GM23338 (cell line): ENCODE measurements around the gene TMEM190. TPM values are rescaled to one million over a fixed set of nuclear protein-coding genes. Genes with fewer than 3 reads are reported as not detected.

Source experiments
- ATAC-seq: fragments of 200-7000 bp; cut with Tn5 transposase; 3 replicates; pipeline ENCODE4 v1.9.1; 2020
- DNase-seq: peaks from one replicate; pipeline ENCODE4 v3.0.0-alpha.2; 2015; ENCODE audit warnings: low spot score
- H2AFZ ChIP-seq: fragments of 200-600 bp; sonication (generic); 2 replicates; pipeline ENCODE4 v1.8.0; 2016; ENCODE audit warnings: antibody characterized with exemption, mild to moderate bottlenecking, moderate library complexity
- H3F3A ChIP-seq: fragments of 200-600 bp; sonication (generic); replicated peaks from 2 replicates; pipeline ENCODE4 v1.8.0; 2017; ENCODE audit warnings: antibody characterized with exemption, mixed run types, low read depth
- H3K27ac ChIP-seq: fragments of 200-600 bp; sonication (generic); 2 replicates; pipeline ENCODE4 v1.6.1; 2016; ENCODE audit warnings: low read depth
- H3K27me3 ChIP-seq: fragments of 200-600 bp; sonication (generic); 2 replicates; pipeline ENCODE4 v1.8.0; 2016; ENCODE audit warnings: mild to moderate bottlenecking, mixed run types, moderate library complexity; ENCODE audit not compliant: insufficient read depth
- H3K36me3 ChIP-seq: fragments of 200-600 bp; sonication (generic); 2 replicates; pipeline ENCODE4 v1.8.0; 2016; ENCODE audit warnings: mild to moderate bottlenecking; ENCODE audit not compliant: insufficient read depth
- H3K4me1 ChIP-seq: fragments of 200-600 bp; sonication (generic); 2 replicates; pipeline ENCODE4 v1.8.0; 2016; ENCODE audit warnings: mild to moderate bottlenecking, moderate library complexity; ENCODE audit not compliant: insufficient read depth
- H3K4me2 ChIP-seq: fragments of 200-600 bp; sonication (generic); 2 replicates; pipeline ENCODE4 v1.7.1; 2017; ENCODE audit warnings: mixed run types
- H3K4me3 ChIP-seq: fragments of 200-600 bp; sonication (generic); 2 replicates; pipeline ENCODE4 v1.6.1; 2016; ENCODE audit warnings: mixed run types
- H3K79me2 ChIP-seq: fragments of 200-600 bp; sonication (generic); replicated peaks from 2 replicates; pipeline ENCODE4 v1.8.0; 2017; ENCODE audit warnings: mild to moderate bottlenecking; ENCODE audit not compliant: insufficient read depth
- H3K9me2 ChIP-seq: fragments of 200-600 bp; sonication (generic); 2 replicates; pipeline ENCODE4 v1.8.0; 2017; ENCODE audit not compliant: insufficient read depth
- H4K20me1 ChIP-seq: fragments of 200-600 bp; sonication (generic); replicated peaks from 2 replicates; pipeline ENCODE4 v1.8.0; 2017; ENCODE audit warnings: mild to moderate bottlenecking; ENCODE audit not compliant: insufficient read depth
- H3K27ac Mint-ChIP-seq: 2 replicates; pipeline ENCODE4 v1.8.0; 2020; ENCODE audit warnings: inconsistent platforms, mild to moderate bottlenecking, moderate library complexity, mixed read lengths
- H3K27me3 Mint-ChIP-seq: 3 replicates; pipeline ENCODE4 v1.8.0; 2022; ENCODE audit warnings: low read depth, mild to moderate bottlenecking, moderate library complexity, mixed read lengths, inconsistent platforms; ENCODE audit not compliant: insufficient read depth, poor library complexity
- H3K36me3 Mint-ChIP-seq: 3 replicates; pipeline ENCODE4 v1.8.0; 2021; ENCODE audit warnings: low read depth, mild to moderate bottlenecking, inconsistent platforms, moderate library complexity, mixed read lengths
- H3K4me1 Mint-ChIP-seq: 3 replicates; pipeline ENCODE4 v1.8.0; 2020; ENCODE audit warnings: mild to moderate bottlenecking, inconsistent platforms, mixed read lengths
- H3K4me3 Mint-ChIP-seq: 3 replicates; pipeline ENCODE4 v1.8.0; 2021; ENCODE audit warnings: moderate library complexity, mild to moderate bottlenecking, inconsistent platforms, mixed read lengths
- H3K9me3 Mint-ChIP-seq: 3 replicates; pipeline ENCODE4 v1.8.0; 2020; ENCODE audit warnings: moderate library complexity, mild to moderate bottlenecking, inconsistent platforms, mixed read lengths
- CREB1 ChIP-seq: fragments of 250-450 bp; sonication (Bioruptor Pico); IDR thresholded peaks from 2 replicates; pipeline ENCODE4 v1.5.0; 2020; ENCODE audit warnings: low read depth, mild to moderate bottlenecking, moderate library complexity
- EZH2 ChIP-seq: fragments of 200-600 bp; sonication (generic); IDR thresholded peaks from one replicate; pipeline ENCODE4 v1.8.0; 2017; ENCODE audit warnings: antibody characterized with exemption, mild to moderate bottlenecking, low read depth; ENCODE audit not compliant: unreplicated experiment
- EZH2phosphoT487 ChIP-seq: fragments of 200-600 bp; sonication (generic); IDR thresholded peaks from one replicate; pipeline ENCODE4 v1.8.1; 2018; ENCODE audit warnings: antibody characterized with exemption; ENCODE audit not compliant: unreplicated experiment
- JUNB ChIP-seq: IDR thresholded peaks from one replicate; pipeline ENCODE4 v1.6.1; 2016; ENCODE audit warnings: antibody characterized with exemption; ENCODE audit not compliant: unreplicated experiment
- NANOG ChIP-seq: IDR thresholded peaks from 2 replicates; pipeline ENCODE4 v1.6.1; 2016; ENCODE audit warnings: antibody characterized with exemption, borderline replicate concordance
- POLR2AphosphoS5 ChIP-seq: IDR thresholded peaks from 2 replicates; pipeline ENCODE4 v1.6.1; 2016; ENCODE audit warnings: antibody characterized with exemption, low read depth
- STAT1 ChIP-seq: IDR thresholded peaks from one replicate; pipeline ENCODE4 v1.6.1; 2016; ENCODE audit warnings: antibody characterized with exemption; ENCODE audit not compliant: unreplicated experiment
- ZNF114 ChIP-seq: fragments of 250-450 bp; sonication (Bioruptor Pico); IDR thresholded peaks from 2 replicates; pipeline ENCODE4 v1.5.0; 2020; ENCODE audit warnings: mild to moderate bottlenecking, moderate library complexity
- ZNF331 ChIP-seq: fragments of 250-450 bp; sonication (Bioruptor Pico); IDR thresholded peaks from 2 replicates; pipeline ENCODE4 v1.5.0; 2020; ENCODE audit warnings: low read depth, mild to moderate bottlenecking, moderate library complexity
- polyA plus RNA-seq: library from polyadenylated mRNA; unstranded; fragments of >200 nt; fragmentation: Nextera tagmentation; extraction: Ambion mirVana; gene quantifications from 2 replicates; pipeline ENCODE4 v1.2.1, GENCODE V29; 2016
- total RNA-seq: library from RNA; depleted of rRNA; stranded (reverse); fragments of >200 nt; shearing (Covaris generic); gene quantifications from 2 replicates; pipeline ENCODE4 v1.2.3, GENCODE V29; 2014
- TF ChIP-seq, protein P1 (sequence below): IDR thresholded peaks from one replicate; pipeline ENCODE4 v1.6.1; 2018; ENCODE audit warnings: antibody characterized with exemption; ENCODE audit not compliant: unreplicated experiment
- TF ChIP-seq, protein P2 (sequence below), 2 experiments: fragments of 200-600 bp in 1 of 2; sonication (generic) in 1 of 2; conservative IDR thresholded peaks; 2 replicates each; pipeline versions ENCODE4 v1.5.1 to v1.6.1; 2016 to 2017; ENCODE audit warnings: antibody characterized with exemption in 2 of 2, low read depth in 2 of 2, mild to moderate bottlenecking in 2 of 2, moderate library complexity in 1 of 2
- TF ChIP-seq, protein P3 (sequence below): fragments of 250-450 bp; sonication (Bioruptor Pico); IDR thresholded peaks from 2 replicates; pipeline ENCODE4 v1.5.0; 2020; ENCODE audit warnings: mild to moderate bottlenecking, moderate library complexity
- TF ChIP-seq, protein P4 (sequence below): IDR thresholded peaks from 2 replicates; pipeline ENCODE4 v1.6.1; 2016; ENCODE audit warnings: antibody characterized with exemption

The TMEM190 gene
- total and polyA plus RNA-seq, 2 experiments from 2014 or later, result 4.8 TPM; not detected in 1

DNA sequence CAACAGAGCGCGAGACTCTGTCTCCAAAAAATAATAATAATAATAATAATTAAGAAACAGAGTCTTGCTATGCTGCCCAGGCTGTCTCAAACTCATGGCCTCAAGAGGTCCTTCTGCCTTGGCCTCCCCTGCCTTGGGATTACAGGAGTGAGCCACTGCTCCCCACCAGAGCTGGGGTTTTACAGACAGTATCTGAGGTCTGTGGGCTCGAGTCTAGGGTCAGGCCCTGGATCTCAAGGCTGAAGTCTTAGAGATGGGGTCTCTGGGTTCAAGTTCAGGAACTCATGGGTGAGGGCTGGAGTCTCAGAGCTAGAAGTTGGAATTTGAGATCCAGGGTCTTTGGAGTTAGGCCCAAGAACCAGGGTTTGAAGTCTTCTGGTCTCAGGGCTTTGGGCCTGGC lies 9.8 kb upstream of the TMEM190 start:
- Histone ChIP-seq H3K9me2 (no peaks in the 10 kb centered on the region), H2AFZ (no peak overlapping the region), H3K36me3 (no peaks in the 10 kb centered on the region), H3F3A (peaks cover 4% of the 10 kb centered on the region; the same call in 1 of the 2 replicates), H4K20me1 (no peaks in the 10 kb centered on the region), H3K27ac (no peak overlapping the region), H3K4me2 (no peak overlapping the region), H3K79me2 (no peaks in the 10 kb centered on the region), H3K4me1 (peaks cover 2% of the 10 kb centered on the region; the same call in 1 of the 2 replicates), H3K27me3 (peaks cover 48% of the 10 kb centered on the region), H3K4me3 (no peak overlapping the region)
- ATAC-seq, result no peak
- H3K36me3 Mint-ChIP-seq, result no peaks in the 10 kb centered on the region; the same call in 2 of the 3 replicates
- no peaks in the 10 kb centered on the region; the same call in 1 of the 3 replicates for H3K9me3 Mint-ChIP-seq
- H3K27ac Mint-ChIP-seq, result no peak overlapping the region
- DNase-seq, result no peak
- peaks cover 21% of the 10 kb centered on the region for H3K4me1 Mint-ChIP-seq
- H3K27me3 Mint-ChIP-seq, result peaks cover 47% of the 10 kb centered on the region
- TF ChIP-seq EZH2 (no peak), NANOG (no peak), JUNB (no peak), CREB1 (CRISPR knock-in tag) (no peak), POLR2AphosphoS5 (no peak), ZNF114 (CRISPR knock-in tag) (no peak), ZNF331 (no peak), STAT1 (no peak), EZH2phosphoT487 (no peak)
- TF ChIP-seq, protein P1, sequence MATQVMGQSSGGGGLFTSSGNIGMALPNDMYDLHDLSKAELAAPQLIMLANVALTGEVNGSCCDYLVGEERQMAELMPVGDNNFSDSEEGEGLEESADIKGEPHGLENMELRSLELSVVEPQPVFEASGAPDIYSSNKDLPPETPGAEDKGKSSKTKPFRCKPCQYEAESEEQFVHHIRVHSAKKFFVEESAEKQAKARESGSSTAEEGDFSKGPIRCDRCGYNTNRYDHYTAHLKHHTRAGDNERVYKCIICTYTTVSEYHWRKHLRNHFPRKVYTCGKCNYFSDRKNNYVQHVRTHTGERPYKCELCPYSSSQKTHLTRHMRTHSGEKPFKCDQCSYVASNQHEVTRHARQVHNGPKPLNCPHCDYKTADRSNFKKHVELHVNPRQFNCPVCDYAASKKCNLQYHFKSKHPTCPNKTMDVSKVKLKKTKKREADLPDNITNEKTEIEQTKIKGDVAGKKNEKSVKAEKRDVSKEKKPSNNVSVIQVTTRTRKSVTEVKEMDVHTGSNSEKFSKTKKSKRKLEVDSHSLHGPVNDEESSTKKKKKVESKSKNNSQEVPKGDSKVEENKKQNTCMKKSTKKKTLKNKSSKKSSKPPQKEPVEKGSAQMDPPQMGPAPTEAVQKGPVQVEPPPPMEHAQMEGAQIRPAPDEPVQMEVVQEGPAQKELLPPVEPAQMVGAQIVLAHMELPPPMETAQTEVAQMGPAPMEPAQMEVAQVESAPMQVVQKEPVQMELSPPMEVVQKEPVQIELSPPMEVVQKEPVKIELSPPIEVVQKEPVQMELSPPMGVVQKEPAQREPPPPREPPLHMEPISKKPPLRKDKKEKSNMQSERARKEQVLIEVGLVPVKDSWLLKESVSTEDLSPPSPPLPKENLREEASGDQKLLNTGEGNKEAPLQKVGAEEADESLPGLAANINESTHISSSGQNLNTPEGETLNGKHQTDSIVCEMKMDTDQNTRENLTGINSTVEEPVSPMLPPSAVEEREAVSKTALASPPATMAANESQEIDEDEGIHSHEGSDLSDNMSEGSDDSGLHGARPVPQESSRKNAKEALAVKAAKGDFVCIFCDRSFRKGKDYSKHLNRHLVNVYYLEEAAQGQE, result no peak
- TF ChIP-seq, protein P2, sequence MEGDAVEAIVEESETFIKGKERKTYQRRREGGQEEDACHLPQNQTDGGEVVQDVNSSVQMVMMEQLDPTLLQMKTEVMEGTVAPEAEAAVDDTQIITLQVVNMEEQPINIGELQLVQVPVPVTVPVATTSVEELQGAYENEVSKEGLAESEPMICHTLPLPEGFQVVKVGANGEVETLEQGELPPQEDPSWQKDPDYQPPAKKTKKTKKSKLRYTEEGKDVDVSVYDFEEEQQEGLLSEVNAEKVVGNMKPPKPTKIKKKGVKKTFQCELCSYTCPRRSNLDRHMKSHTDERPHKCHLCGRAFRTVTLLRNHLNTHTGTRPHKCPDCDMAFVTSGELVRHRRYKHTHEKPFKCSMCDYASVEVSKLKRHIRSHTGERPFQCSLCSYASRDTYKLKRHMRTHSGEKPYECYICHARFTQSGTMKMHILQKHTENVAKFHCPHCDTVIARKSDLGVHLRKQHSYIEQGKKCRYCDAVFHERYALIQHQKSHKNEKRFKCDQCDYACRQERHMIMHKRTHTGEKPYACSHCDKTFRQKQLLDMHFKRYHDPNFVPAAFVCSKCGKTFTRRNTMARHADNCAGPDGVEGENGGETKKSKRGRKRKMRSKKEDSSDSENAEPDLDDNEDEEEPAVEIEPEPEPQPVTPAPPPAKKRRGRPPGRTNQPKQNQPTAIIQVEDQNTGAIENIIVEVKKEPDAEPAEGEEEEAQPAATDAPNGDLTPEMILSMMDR (conservative IDR thresholded peaks at IDR 0.05; ENCODE audit: low read depth in 2 of 2), result no peak
- TF ChIP-seq, protein P3, sequence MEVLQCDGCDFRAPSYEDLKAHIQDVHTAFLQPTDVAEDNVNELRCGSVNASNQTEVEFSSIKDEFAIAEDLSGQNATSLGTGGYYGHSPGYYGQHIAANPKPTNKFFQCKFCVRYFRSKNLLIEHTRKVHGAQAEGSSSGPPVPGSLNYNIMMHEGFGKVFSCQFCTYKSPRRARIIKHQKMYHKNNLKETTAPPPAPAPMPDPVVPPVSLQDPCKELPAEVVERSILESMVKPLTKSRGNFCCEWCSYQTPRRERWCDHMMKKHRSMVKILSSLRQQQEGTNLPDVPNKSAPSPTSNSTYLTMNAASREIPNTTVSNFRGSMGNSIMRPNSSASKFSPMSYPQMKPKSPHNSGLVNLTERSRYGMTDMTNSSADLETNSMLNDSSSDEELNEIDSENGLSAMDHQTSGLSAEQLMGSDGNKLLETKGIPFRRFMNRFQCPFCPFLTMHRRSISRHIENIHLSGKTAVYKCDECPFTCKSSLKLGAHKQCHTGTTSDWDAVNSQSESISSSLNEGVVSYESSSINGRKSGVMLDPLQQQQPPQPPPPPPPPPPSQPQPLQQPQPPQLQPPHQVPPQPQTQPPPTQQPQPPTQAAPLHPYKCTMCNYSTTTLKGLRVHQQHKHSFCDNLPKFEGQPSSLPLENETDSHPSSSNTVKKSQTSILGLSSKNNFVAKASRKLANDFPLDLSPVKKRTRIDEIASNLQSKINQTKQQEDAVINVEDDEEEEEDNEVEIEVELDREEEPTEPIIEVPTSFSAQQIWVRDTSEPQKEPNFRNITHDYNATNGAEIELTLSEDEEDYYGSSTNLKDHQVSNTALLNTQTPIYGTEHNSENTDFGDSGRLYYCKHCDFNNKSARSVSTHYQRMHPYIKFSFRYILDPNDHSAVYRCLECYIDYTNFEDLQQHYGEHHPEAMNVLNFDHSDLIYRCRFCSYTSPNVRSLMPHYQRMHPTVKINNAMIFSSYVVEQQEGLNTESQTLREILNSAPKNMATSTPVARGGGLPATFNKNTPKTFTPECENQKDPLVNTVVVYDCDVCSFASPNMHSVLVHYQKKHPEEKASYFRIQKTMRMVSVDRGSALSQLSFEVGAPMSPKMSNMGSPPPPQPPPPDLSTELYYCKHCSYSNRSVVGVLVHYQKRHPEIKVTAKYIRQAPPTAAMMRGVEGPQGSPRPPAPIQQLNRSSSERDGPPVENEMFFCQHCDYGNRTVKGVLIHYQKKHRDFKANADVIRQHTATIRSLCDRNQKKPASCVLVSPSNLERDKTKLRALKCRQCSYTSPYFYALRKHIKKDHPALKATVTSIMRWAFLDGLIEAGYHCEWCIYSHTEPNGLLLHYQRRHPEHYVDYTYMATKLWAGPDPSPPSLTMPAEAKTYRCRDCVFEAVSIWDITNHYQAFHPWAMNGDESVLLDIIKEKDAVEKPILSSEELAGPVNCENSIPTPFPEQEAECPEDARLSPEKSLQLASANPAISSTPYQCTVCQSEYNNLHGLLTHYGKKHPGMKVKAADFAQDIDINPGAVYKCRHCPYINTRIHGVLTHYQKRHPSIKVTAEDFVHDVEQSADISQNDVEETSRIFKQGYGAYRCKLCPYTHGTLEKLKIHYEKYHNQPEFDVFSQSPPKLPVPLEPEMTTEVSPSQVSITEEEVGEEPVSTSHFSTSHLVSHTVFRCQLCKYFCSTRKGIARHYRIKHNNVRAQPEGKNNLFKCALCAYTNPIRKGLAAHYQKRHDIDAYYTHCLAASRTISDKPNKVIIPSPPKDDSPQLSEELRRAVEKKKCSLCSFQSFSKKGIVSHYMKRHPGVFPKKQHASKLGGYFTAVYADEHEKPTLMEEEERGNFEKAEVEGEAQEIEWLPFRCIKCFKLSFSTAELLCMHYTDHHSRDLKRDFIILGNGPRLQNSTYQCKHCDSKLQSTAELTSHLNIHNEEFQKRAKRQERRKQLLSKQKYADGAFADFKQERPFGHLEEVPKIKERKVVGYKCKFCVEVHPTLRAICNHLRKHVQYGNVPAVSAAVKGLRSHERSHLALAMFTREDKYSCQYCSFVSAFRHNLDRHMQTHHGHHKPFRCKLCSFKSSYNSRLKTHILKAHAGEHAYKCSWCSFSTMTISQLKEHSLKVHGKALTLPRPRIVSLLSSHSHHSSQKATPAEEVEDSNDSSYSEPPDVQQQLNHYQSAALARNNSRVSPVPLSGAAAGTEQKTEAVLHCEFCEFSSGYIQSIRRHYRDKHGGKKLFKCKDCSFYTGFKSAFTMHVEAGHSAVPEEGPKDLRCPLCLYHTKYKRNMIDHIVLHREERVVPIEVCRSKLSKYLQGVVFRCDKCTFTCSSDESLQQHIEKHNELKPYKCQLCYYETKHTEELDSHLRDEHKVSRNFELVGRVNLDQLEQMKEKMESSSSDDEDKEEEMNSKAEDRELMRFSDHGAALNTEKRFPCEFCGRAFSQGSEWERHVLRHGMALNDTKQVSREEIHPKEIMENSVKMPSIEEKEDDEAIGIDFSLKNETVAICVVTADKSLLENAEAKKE (CRISPR knock-in tag), result no peak
- TF ChIP-seq, protein P4, sequence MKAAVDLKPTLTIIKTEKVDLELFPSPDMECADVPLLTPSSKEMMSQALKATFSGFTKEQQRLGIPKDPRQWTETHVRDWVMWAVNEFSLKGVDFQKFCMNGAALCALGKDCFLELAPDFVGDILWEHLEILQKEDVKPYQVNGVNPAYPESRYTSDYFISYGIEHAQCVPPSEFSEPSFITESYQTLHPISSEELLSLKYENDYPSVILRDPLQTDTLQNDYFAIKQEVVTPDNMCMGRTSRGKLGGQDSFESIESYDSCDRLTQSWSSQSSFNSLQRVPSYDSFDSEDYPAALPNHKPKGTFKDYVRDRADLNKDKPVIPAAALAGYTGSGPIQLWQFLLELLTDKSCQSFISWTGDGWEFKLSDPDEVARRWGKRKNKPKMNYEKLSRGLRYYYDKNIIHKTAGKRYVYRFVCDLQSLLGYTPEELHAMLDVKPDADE, result no peak
- H3K4me3 Mint-ChIP-seq, result no peak overlapping the region
